CD1c-positive myeloid dendritic cell (primary cell): ENCODE measurements around the gene QPCT.
A peak's percentile ranks its signal among the peaks of the same experiment; 100 is the strongest.
"Not testable (repeated sequence)": the region's sequence is repeated elsewhere in the genome, so short reads cannot be mapped to it uniquely, and the experiment has no call there.

ENCODE experiments used
- DNase-seq: peaks from one replicate; pipeline ENCODE4 v3.0.0-alpha.2; 2016; ENCODE audit errors: extremely low spot score

Gene QPCT

DNA sequence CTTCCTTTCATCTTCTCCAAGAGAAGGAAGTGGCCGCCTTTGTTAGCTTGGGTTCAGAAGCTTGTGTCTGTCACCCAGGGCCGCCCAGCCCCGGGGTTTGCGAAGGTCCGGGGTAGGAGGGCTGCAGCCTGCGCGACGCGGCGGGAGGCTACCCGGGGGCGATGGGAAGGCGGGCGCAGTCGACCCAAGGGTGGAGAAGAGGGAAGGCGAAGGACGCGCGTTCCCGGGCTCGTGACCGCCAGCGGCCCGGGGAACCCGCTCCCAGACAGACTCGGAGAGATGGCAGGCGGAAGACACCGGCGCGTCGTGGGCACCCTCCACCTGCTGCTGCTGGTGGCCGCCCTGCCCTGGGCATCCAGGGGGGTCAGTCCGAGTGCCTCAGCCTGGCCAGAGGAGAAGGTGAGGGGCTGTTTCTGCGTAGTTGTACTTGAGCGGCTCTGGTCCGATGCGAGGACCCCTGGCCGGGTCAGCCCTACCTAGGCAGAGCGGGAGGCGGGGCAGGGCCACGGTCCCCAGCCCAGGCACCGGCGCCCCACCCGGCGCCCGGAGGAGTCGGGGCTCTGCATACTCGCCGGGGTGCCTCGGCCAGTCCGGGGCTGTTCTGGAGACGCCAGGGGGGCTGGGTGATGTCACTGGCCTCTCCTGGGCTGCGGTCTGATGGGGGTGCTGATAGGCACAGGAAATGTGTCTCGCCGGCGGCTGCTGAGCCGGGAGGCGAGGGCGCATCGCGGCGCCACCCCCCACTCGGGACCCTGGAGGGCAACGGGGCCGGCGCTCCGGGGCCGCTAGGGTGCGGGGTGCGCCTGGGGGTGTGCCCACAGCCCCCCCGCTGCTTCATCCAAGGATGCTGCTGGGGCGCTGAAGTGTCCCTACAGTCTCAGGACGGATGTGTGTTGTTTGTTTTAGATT lies at the start of gene QPCT:
TSS of gene QPCT (plus strand) at position 178 of the 909 bp plus-strand sequence. CDS start at position 280, 102 bp downstream.
- DNase-seq: peak; percentile 61

- DNase-seq: not testable (repeated sequence)
Measured at GRCh38 chr2:37294858-37295257, 49.6 kb upstream of the QPCT start.

- DNase-seq: no peak
Measured at GRCh38 chr2:37295469-37296073, 48.9 kb upstream of the QPCT start.

- no peak for DNase-seq
Measured at GRCh38 chr2:37297632-37298031, 46.8 kb upstream of the QPCT start.

- DNase-seq: no peak
Measured at GRCh38 chr2:37300146-37300545, 44.3 kb upstream of the QPCT start.

GRCh38 chr2:37300578-37300977 lies 43.9 kb upstream of the QPCT start:
- no peak for DNase-seq

DNA sequence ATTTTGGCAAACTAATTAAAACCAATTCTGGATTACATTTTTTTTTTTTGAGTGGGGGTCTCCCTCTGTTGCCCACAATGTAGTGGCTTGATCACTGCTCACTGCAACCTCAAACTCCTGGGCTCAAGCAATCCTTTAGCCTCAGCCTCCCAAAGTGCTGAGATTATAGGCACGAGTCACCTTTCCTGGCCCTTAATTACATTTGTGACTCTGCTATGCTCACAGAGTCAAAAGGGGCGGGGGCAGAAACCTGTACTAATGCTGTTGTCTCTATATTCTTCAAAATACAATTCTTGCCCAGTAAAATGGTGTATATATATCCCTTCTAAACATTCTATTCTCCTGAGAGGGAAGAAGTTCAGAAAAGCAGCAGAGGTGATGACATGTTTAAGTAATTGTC lies 43.0 kb upstream of the QPCT start:
- no peak for DNase-seq

- no peak for DNase-seq
Measured at GRCh38 chr2:37302701-37303252, 41.7 kb upstream of the QPCT start.

- DNase-seq: no peak
Measured at GRCh38 chr2:37306024-37306423, 38.4 kb upstream of the QPCT start.

- DNase-seq: no peak
Measured at GRCh38 chr2:37307500-37307899, 36.9 kb upstream of the QPCT start.

GRCh38 chr2:37315364-37315763 lies 29.1 kb upstream of the QPCT start:
- no peak for DNase-seq

DNA sequence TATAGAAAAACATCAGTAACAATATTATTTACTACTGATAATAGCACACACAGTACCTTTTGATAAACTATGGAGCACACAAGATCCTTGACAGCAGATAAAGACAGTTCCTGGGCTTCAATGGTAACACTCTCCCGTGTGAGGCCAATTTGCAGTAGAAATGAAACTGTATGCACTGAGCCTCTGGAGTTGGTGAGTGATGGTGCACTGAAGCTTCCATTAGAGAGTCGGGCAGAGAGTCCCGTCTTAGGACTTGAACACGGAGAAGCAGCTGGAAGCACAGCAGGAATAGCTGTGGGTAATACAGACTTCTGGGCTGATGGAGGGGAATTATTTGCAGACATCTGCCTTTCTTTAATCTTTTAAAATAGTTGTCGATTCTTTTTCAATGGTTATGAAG lies 28.2 kb upstream of the QPCT start:
- no peak for DNase-seq

DNA sequence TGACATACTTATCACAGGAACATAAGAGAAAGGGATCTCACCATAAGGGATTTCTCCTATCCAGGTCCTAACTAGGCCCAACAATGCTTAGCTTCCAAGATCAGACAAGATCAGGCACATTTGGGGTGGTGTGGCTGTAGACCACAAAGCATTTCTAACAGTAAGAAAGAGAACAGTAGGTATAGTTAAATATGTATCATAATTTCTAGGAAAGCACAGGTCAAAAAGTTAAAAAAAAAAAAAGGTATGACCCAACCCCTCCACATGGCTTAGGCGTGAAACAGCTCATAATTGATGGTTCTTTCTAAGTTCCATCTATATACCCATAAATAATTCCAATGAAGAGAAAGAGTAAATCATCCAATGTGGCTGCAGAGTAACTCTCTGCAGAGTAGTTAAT lies 26.7 kb upstream of the QPCT start:
- no peak for DNase-seq

DNA sequence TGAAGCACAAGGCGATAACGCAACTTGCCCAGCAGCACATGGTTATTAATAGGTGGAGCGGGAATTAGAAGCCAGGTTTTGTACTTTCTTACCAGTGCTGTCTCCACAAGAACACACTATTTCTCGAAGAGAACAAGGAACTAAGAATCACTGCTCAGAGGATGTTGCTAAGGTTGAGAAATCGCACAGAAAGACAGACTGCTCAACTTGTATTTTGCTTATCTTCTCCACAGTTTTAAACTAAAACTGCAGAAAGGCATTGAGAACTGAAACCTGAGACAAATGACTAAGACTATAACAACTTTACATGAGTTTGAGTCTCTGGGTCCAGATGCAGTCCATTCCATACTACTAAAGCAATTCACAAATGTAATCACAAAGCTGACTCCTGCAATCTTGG lies 26.0 kb upstream of the QPCT start:
- peak; percentile 70 for DNase-seq

- no peak for DNase-seq
Measured at GRCh38 chr2:37319754-37320609, 24.4 kb upstream of the QPCT start.

DNA sequence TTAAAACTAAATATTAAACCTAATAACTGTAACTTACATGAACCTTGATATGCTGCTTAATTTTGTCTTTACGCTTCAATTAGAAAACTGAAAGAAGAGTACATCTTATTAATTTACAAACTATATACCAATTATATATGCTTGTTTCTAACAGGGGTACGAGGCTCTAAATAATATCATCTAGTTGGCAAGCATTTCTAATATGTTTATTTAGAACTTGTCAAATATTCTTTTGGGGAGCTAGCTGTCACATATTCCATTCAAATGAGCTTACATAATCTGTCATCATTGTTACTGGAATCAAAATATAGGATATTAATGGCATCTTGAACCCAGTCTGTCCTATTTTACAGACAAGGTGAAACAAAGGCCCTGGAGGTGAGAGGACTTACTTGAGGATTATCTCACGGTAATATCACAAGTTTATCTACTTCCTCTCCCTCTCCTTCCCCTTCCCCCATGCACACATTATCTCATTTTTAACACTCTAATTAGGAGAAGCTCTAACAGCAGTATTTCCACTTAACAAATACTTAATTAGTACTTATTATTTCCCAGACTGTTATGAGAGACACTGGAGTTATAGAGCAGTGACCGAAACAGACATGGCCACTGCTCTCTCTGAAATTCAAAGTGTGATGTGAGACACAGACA lies 23.3 kb upstream of the QPCT start:
- DNase-seq: peak; percentile 32

DNA sequence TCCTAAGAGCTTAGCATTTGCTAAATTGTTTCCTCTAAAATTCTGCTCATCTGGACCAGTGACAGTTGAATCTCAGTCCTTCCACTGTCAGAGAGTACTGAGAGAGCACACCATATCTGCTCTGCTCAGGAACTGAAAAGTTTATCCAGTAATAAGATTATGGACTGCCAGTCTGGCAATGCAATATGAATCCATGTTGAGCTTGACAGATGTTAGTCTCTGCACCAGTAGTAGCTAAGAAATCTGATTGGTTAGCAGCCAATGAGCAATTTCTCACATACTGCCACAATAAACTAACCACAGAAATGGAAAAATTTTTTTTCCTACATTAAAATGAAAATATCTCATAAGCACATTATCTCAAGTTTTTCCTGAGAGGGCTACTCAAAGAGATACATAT lies 22.1 kb upstream of the QPCT start:
- no peak for DNase-seq

DNA sequence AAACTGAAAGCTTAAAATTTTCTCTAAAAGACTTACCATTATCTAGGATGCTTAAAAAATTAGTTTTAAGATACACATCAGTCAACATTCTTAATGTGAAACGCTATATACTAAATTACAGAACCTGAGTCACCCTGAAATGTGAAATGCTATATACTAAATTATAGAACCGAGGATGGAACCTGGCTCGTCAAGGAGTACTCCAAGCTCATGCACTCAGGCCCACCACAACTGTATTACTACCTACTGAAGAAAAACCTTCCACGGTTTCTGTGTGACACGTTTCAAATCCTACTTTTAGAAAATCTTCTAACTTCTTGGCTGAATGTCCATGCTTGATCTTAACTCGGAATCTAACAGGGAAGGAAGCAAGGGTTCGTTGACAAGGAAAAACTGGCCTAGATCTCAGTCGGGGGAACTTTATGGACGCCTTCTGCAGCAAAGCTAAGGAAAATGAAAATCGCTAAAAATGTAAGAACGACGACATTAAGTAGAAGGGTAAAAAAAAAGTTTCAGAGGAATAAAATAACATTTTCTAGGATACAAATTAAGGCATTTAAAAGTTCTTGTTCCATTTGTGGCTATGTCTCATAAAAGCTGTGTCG lies 21.2 kb upstream of the QPCT start:
- DNase-seq: no peak

DNA sequence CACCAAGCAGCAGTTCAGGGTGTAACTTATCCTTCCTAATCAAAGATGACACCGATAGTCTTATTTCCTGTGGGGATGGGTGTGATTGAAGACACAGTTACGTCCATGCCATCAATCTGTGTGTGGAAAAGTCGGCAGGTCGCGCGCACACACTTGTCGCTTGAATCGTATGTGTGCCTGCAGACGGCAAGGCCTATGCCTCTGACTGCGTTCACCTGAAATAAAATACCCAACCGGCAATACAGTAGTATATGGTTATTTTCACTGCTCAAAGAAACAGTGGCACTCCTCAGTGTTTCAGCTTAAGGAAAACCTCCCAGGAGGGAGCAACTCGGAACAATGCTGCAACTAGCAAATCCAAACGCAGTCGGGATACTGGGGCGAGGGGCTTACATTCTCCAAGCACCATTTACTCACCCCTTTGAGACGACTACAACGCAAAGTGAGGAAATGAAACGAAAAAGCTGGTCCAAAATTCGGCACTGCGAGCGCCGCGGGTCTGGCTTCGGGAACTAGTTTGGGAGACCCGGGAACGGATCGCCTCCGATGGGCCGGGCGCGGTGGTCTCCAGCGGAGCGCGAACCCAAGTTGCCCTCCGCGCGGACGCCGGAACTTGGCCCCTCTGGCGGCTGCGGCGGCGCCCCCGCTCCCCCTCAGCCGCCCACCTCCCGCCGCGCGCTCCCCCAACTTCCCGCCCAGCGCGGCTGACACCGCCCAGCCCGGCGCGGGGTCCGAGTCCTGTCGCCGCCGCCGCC lies 20.5 kb upstream of the QPCT start:
- peak; percentile 38 for DNase-seq

DNA sequence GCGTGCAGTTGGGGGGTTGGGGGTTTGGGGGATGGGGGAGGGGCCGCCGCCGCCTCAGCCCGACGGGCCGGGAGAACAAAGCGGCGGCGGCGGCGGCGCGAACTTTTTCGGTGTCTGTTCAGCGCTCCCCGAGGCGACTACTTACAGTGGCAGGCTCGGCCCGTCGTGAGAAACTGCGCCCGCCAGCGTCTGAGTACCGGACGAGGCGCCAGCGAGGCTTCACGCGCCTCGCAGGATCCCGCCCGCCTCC lies 20.0 kb upstream of the QPCT start:
- no peak for DNase-seq
